ENCODE results near the gene SLC44A3.
"Not testable (repeated sequence)": the region's sequence is repeated elsewhere in the genome, so short reads cannot be mapped to it uniquely, and the experiment has no call there.

SLC44A3 gene

DNA sequence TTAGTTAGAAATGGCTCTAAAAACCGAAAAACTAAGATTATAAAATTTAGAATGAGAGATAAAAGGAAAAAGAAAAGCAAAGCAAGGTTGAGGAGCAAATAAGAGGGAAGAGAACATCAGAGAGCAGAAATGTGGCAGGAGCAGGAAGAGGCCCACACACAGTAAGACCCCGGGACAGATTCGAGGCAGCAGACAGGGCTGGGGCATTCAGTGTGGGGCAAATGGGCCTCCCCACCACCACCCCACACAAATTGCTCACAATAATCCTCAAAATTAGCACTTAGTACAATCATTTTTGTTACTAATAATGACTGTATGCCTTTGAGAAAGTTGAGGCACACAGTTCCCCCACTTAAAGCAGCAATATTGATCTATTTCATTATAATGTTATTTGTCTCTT lies 17.1 kb upstream of the SLC44A3 start:
- no peak for DNase-seq (ENCODE audit: low spot score)

DNA sequence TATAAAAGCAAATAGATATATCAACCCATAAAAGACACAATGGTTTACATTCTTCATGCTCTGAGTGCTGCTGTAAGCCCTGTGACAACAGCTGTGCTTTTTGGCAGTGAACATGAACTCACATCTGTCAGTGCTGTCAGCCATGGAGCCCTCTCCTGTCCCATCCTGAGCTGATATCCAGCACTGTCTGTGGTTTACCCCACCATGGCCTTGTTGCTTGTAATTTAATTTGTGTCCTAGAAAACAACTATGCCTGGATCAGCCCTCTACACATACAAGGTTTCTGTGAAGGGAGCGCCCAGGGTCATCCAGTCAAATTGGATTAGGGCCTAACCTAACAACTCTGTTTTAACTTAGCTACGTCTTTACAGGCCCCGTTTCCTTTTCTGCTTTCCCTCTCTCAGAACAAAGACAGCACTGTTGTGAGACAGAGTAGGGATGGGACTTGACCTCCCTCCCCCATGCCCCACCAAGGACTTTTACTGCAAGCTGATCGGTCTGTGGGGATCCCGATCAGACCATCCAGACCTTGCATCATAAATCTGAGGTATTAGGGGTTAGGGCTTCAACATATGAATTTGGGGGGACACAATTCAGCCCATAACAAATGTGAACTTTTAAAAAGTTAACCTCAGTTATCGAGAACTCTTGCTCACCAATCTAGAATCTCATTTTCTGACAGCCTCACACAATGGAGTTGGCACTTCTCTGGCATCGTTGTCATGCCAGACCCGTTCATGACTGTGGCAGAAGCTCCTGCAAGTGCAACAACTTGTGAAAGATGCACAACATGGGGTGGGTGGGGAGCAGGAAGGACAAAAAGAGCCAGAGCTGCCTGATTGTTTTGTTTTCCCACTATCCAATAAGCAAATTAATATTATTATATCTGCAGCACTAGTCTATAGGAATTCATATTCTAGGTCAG lies 16.4 kb upstream of the SLC44A3 start:
- peak; percentile 8 for DNase-seq (ENCODE audit: low spot score)

DNA sequence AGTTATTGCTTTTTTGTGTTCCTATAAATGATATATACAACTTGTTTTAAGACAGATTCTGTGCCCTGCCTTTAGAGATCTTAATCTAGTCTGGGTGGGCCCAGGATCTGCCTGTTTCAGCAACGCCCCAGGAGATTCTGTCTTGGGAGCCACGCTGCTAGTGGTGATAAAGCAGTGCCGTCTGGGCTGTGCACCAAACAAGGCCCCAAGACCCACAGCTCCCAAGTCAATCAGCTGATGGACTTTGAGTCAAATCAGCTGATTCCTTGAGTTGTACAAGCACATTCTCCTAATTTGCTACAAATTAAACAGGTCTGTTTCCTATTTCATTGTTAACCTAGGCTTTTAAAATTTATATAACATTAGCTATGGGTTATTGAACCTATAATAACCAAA lies 15.7 kb upstream of the SLC44A3 start:
- no peak for DNase-seq (ENCODE audit: low spot score)

DNA sequence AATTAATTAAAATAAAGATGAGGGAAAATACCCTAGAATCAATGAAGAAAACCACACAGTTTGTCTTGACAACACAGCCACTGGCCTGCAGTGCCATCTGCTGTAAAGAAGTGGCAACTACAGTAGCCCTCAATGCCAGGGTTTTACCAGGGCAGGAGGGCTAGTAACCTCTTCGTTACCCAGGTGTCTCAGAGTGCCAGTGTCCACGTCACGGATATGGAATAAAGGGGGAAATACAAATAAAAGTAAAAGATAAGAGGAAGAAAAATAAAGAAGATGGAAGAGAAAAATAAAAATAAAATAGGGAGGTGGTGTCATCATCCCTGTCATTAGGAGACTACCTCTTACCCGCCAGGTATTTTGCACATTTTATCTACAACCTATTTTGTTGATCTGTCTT lies 14.2 kb upstream of the SLC44A3 start:
- peak; percentile 71 for DNase-seq (ENCODE audit: low spot score)

DNA sequence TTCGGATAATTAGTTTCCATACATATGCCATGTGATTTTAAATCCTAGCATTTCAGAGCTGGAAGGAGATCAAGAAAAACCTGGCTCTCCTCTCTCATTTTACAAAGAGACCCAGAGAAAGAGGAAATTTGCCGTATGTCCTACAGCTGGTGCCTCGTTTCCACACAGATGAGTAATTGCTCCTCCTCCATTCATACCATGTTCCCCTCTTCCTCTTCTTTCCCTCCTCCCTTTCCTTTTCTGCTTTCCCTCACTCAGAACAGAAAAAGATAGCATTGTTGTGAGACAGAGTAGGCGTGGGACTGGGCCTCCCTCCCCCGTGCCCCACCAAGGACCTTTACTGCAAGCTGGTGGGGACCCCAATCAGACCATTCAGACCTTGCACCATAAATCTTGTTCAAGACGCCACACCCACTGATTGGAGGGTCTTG lies 13.7 kb upstream of the SLC44A3 start:
- DNase-seq (ENCODE audit: low spot score), result no peak

DNA sequence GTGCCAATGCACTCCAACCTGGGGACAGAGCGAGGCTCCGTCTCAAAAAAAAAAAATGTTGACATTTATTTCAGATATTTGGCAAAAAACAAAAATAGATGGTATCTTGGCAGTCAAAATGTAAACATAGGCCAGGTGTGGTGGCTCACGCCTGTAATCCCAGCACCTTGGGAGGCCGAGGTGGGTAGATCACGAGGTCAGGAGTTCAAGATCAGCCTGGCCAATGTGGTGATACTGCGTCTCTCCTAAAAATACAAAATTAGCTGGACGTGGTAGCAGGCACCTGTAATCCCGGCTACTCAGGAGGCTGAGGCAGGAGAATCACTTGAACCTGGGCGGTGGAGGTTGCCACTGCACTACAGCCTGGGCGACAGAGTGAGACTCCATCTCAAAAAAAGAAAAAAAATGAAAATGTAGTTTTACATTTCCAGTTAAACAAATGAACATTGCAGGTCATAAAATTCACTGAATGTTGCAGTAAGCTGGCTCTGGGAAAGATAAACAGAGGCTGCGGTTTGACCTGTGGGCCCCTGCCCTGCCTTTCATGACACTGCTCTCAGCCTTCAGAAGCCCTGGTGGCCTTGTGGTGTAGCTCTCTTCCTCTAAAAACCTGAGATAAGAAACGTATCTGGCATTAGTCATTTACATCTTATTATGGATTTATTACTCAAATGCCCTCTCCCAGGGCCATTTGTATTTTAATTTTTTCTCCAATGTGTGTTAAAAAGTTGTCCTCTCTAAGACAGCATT lies 12.2 kb upstream of the SLC44A3 start:
- DNase-seq (ENCODE audit: low spot score), result no peak

DNA sequence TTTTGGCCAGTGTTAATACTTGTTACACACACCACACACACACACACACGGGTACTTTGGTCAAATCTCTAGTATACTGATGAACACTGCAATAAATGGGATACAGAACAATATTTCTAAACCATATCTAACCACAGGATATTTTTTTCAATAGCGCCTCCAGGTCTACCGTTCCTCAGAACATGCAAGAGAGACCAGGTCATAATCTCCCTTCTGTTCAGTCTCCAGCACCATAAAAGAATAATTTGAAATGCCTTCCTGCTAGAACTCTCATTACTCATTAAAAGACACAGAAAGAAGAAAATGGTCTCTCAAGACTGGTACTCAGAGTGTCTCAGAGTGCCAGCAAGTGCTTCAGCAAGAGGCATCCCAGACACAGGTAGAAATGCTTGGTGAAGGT lies 11.5 kb upstream of the SLC44A3 start:
- DNase-seq (ENCODE audit: low spot score), result no peak

DNA sequence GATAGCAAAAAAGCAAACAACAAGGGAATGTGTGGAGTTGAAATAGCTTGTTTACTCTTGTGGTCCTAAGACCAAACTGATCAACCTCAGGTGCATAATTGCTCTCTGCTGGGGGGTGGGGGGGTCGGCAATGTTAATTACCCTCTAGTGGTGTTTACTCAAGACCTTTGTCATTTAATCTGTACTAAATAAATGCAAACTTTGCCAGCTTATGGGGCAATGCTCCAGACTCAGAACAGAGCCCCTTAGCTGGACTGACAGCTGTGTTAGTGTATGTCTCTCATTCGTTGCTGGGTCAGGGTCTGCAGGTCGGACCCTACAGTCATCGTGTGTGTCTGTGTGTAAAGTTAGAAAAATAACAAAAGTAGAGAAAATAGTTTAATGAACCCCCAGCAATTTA lies 7.2 kb upstream of the SLC44A3 start:
- no peak for DNase-seq (ENCODE audit: low spot score)

DNA sequence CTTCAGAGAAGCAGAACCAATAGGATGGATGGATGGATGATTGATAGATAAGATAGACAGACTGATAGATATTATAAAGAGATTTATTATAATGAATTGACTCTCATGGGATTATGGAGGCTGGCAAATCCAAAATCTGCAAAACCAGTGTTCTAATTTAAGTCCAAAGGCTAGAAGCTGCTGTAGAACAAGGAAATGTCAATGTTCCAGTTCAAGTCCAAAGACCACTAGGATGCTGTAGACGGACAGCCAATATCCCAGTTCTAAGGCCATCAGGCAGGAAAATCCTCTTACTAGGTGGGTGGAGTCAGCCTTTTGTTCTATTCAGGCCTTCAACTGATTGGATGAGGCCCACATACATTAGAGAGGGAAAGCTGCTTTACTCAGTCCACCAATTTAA lies 4.1 kb upstream of the SLC44A3 start:
- DNase-seq (ENCODE audit: low spot score), result no peak

DNA sequence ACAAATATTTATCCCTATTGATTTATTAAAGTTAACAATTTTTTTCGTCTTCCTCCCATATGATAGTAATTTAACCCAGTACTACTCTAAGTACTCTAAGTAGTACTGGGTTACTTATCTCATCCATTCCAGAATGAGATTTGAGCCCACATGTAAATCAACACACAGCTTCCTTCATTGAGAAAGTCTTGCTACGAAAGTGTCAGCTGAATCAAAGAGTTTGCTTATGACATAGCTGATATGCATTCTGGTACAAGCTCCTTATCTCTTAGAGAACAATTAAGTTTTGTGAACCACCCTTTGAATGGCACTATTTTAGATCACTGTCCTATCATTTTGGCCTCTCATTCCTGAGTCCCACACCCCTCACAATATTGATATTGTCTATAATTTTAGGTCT lies 2.4 kb upstream of the SLC44A3 start:
- no peak for DNase-seq (ENCODE audit: low spot score)

DNA sequence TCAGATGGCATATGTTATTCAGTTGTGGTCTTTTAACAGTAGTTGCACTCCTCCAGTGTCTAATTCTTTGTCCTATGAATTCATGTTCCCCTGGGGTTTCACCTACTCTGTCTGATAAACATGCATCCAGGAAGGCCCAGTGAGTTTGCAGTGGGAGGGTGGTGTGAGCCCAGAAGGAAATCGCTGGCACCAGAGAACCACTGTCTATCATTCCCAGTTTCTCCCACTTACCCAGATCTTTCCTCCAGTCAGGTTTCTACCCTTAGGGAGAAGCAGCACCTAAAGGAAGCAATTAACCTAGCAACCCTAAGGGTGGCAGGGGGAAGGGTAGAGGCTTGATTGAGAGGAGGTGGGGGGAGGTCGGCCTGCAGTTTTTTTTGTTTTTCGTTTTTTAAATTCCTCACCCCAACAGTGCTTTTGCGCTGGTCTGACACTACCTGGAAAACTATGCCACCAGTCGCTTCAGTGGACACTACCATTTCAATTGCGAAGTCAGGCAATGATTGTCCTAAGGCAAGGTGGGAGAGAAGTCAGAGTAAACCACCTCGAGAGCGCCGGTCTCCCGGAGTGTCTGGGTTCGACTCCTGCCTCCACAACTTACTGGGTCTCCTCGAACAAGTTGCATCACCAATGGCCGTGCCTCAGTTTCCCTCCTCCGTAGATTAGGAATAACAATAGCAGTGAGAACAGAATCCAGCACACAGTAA lies 766 bp upstream of the SLC44A3 start:
- no peak for DNase-seq (ENCODE audit: low spot score)

DNA sequence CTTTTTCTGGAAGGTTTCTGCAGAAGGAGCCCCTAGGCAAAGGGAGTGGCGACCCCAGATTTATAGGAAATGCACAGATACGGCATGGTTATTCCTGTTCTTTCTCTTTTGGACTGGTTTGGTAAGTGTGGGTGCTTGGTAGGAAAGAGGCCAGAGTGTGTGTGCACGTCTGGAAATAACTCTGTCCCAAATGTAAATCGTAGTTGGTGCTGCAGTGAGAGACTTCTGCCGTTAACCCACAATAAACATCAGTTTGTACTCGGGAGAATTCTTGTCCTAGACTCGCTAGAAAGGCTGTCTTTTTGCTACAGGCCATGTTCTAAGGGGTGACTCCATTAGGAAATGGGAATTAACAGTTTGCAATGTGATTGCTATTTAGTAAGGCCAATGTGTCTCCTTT lies 779 bp downstream of the SLC44A3 start:
- DNase-seq (ENCODE audit: low spot score), result no peak

DNA sequence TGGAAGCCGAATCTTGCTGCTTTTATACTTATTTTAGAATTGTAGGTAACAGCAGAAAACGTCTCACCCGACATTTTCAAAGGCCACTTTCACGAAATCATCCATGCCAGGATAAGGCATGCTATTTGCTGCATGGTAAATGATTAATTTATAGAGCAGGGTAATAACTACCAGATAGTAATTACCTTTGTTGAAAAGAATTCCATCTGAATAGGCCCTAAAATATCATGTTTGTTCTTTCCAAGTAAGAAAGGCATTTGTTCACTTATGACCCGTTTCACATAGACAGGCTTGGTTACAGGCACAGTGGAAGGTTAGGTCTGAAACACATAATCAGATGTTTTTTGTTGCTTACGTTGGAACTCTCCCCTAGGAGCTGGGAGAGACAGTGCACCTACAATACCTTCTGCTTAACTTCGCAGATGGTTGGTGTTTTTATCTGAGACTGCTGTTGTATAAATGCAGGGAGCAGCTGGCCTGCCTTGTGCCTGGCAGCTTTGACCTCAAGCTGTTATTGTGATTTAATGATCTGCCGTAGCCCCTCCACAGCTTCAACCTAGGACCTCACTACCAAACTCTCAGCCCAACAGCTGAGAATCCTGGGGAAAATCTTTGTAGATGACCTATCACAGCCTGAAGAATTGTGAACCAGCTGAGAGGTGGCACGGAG lies 1.6 kb downstream of the SLC44A3 start:
- no peak for DNase-seq (ENCODE audit: low spot score)

DNA sequence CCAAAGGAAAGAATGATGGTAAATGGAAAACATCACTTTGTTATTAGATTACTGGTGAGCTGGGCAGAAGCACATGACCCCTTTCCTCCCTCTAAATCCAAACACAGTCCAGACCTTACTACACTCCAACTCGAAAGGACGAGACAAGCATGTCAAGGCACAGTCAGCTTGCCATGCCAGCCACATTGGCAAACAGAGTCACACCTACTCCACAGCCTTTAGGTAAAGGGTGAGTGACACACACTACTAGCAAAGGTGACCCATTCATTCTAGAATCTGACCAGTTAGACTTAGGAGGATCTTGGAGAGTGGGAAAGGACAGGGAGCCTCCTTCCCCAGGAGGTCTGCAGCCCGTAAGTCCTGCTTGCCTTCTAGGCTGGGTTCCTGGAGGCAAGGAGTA lies 3.0 kb downstream of the SLC44A3 start:
- DNase-seq (ENCODE audit: low spot score), result no peak

DNA sequence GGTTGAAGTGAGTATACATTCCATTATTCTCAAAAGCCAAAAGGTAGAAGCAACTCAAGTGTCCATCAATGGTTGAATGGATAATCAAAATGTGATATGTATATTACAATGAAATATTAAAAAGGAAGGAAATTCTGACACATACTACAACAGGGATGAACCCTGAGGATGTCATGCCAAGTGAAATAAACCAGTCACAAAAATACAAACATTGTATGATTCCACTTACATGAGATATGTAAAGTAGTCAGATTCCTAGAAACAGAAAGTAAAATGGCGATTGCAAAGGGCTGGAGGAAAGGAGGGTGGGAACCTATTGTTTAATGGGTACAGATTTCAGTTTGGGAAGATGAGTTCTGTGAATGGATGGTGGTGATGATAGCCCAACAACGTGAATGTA lies 5.8 kb downstream of the SLC44A3 start:
- DNase-seq (ENCODE audit: low spot score), result no peak

DNA sequence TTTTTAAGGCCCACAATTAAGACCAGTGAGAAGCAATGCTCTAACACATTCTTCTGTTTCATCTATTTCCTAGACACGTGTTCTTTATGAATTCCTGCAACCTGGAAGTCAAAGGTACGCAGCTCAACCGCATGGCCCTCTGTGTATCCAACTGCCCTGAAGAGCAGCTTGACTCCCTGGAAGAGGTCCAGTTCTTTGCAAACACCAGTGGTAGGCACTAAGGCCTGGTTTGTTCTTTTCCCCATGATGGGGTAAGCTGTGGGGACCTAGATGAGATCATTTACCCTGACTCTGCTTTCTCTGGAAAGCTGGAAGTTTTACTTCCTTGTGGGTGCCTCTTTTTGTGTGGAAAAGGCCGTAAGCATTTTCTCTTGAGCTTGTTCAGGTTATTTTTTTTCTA lies 7.3 kb downstream of the SLC44A3 start:
- no peak for DNase-seq (ENCODE audit: low spot score)

DNA sequence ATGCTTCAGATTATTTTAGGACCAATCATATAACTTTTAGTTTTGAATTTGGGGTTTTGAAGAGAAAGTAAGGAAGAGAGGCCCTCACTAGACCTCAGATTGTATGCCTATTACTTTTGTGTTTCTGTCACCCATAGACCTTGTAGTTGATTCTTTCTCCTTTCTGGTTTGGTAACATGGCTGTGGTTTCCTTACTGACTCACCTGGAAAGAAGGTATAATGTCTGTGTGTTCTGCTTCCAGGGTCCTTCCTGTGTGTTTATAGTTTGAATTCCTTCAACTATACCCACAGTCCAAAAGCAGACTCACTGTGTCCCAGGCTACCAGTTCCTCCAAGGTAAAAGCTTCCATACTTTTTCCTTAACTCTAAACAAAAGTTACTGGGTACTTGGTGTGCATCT lies 8.1 kb downstream of the SLC44A3 start:
- no peak for DNase-seq (ENCODE audit: low spot score)

DNA sequence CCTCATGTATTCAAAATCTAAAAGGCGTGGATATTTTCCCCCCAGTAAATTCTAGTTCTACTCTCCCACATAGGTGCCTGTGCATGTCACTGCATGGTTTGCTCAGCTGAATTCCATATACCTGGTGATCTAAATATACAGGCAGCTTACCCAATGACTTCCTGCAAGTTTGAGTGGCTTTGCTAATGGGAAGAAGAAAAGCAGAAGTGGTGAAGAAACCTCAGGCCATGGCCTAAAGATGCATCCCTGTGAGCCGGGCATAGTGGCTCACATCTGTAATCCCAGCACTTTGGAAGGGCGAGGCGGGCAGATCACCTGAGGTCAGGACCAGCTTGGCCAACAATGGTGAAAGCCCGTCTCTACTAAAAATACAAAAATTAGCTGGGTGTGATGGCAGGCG lies 11.5 kb downstream of the SLC44A3 start:
- no peak for DNase-seq (ENCODE audit: low spot score)

DNA sequence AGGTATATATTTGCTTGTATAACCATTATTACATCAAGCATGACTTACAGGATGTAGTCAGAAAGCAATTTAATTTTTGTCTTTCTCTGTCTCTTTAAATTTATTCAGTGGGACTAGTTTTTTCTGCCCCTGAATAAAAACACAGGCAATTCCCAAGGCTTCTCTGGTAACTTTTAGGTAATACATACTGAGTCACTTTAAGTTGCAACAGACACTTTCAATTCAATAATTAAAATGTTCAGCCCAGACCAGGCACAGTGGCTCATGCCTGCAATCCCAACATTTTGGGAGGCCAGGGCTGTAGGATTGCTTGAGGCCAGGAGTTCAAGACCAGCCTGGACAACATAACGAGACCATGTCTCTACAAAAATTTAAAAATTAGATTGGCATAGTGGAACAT lies 12.3 kb downstream of the SLC44A3 start:
- DNase-seq (ENCODE audit: low spot score), result no peak

DNA sequence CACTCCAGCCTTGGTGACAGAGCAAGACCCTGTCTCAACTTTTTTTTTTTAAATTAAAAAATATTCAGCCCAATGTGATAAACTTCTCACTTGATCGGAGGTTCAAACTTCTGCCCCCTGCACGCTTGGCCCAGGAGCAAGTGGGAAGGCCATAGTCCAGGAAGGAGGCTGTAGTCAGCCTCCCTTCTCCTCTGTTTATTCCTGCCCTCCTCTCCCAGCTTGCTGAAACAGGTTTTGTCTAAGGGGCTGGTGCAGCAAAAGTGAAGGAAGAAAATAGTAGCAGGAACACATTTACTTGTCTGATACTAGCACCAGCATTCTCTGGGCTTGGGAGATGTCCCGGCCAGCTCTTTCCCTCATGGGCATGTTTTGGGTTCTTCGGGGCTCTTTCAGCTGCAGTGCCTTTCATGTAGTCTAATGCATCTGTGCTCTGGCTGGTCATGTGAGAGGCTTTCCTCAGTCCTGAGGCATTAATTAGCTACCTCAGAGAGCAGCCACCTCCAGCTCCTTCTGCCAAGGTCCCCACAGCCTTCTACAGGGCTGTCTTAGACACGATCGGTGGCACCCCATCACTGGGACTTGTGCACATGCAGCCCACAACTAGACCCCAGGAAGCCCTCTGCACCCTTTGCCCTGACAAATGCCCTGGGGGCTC lies 12.9 kb downstream of the SLC44A3 start:
- DNase-seq (ENCODE audit: low spot score), result no peak

DNA sequence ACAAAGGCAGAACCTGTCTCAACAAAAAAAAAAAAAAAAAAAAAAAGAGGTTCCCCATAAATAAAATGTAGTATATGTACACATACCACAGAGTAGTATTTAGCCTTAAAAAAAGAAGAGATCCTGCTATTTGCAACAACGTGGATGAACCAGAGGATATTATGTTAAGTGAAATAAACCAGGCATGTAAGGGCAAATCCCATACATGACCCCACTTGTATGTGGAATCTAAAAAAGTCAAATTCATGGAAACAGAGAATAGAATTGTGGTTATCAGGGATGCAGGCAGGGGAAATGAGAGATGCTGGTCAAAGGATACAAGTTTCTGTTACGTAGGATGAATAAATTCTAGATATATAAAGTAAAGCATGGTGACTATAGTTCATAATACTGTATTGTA lies 16.7 kb downstream of the SLC44A3 start:
- no peak for DNase-seq (ENCODE audit: low spot score)

DNA sequence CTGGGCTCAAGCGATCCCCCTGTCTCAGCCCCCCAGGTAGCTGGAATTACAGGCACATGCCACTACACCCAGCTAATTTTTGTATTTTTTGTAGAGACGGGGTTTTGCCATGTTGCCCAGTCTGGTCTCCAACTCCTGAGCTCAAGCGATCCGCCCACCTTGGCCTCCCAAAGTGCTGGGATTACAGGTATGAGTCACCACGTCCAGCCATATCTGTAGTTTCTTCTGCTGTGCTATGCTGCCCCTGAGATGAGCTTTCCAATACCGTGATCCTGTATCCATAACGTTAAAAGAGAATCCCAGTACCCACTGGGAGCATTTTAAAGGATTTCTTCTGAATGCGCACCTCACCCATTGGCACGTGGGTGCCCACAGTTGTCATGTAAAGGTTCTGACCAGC lies 20.2 kb downstream of the SLC44A3 start:
- not testable (repeated sequence) for DNase-seq (ENCODE audit: low spot score)

Measured in NAMALWA (cell line).